ENCODE data around the gene ANXA2R.

The ANXA2R gene

GRCh38 chr5:43044181-43044914, 4.2 kb upstream of the ANXA2R start:
- ChIA-PET CTCF (interaction anchor here (1.5 to 3.8 kb wide), 3 partner anchors 17 to 24 kb away, joined by 4 to 55 read pairs (median 22); no protein-coding TSS in a partner anchor), POLR2A (interaction anchor here (1.1 kb wide), 1 partner anchor 94 kb away, joined by 3 read pairs; no protein-coding TSS in a partner anchor)
- Histone ChIP-seq H3K4me1 (ENCODE audit: control extremely low read depth in 1 of 4, control insufficient read depth in 4 of 4, insufficient read depth in 4 of 4, low read length in 3 of 4) (peaks cover 6 to 54% (median 22%) of the 10 kb centered on the region in 4 experiments), H3K9me3 (ENCODE audit: control extremely low read depth in 1 of 5, control insufficient read depth in 4 of 5, insufficient read depth in 2 of 5, low read depth in 1 of 5, low read length in 4 of 5) (no peaks in the 10 kb centered on the region), H3K4me3 (ENCODE audit: control insufficient read depth in 1 of 7, extremely low read depth in 1 of 7, insufficient read depth in 4 of 7, low read depth in 2 of 7, low read length in 6 of 7) (peak overlapping the region in 1 of 7 experiments; percentile 8), H3K27me3 (replicated peaks in 2 of 5; ENCODE audit: control insufficient read depth in 4 of 5, insufficient read depth in 5 of 5, low read length in 4 of 5) (no peaks in the 10 kb centered on the region), H3K27ac (ENCODE audit: insufficient read depth in 1 of 2, low read depth in 1 of 2, low read length in 2 of 2, poor library complexity in 1 of 2, severe bottlenecking in 2 of 2) (no peak overlapping the region), H3K36me3 (ENCODE audit: control insufficient read depth in 4 of 4, insufficient read depth in 4 of 4, low read length in 3 of 4) (peaks cover 0 to 7% (median 0%) of the 10 kb centered on the region in 4 experiments)
- WGBS (ENCODE audit: insufficient coverage): 96% methylated on average over 25 of the region's 26 CpGs
- DNase-seq: peak in 1 of 3 donors; percentile 29

- Histone ChIP-seq H3K9me3 (ENCODE audit: control extremely low read depth in 1 of 5, control insufficient read depth in 4 of 5, insufficient read depth in 2 of 5, low read depth in 1 of 5, low read length in 4 of 5) (no peaks in the 10 kb centered on the region), H3K4me3 (ENCODE audit: control insufficient read depth in 1 of 7, extremely low read depth in 1 of 7, insufficient read depth in 4 of 7, low read depth in 2 of 7, low read length in 6 of 7) (peak overlapping the region; percentile 47 to 95 (median 80)), H3K27ac (ENCODE audit: insufficient read depth in 1 of 2, low read depth in 1 of 2, low read length in 2 of 2, poor library complexity in 1 of 2, severe bottlenecking in 2 of 2) (peak overlapping the region; percentile 99 to 100), H3K4me1 (ENCODE audit: control extremely low read depth in 1 of 4, control insufficient read depth in 4 of 4, insufficient read depth in 4 of 4, low read length in 3 of 4) (peaks cover 6 to 57% (median 27%) of the 10 kb centered on the region in 4 experiments), H3K36me3 (ENCODE audit: control insufficient read depth in 4 of 4, insufficient read depth in 4 of 4, low read length in 3 of 4) (peaks cover 0 to 7% (median 0%) of the 10 kb centered on the region in 4 experiments), H3K27me3 (replicated peaks in 2 of 5; ENCODE audit: control insufficient read depth in 4 of 5, insufficient read depth in 5 of 5, low read length in 4 of 5) (no peaks in the 10 kb centered on the region)
- CTCF ChIA-PET: interaction anchor here (0.7 to 3.8 kb wide), 9 partner anchors 18 to 94 kb away, joined by 3 to 55 read pairs (median 19); partner anchors contain the start of gene ZNF131
- WGBS (ENCODE audit: insufficient coverage): 0% methylated on average over 2 of the region's 7 CpGs
- no peak for DNase-seq
- POLR2A ChIA-PET: interaction anchor here (1.0 to 3.5 kb wide), 5 partner anchors 22 to 131 kb away, joined by 3 to 45 read pairs (median 29); no protein-coding TSS in a partner anchor
Measured at GRCh38 chr5:43043400-43043756, 3.3 kb upstream of the ANXA2R start.

- H3K27ac ChIP-seq (ENCODE audit: insufficient read depth in 1 of 2, low read depth in 1 of 2, low read length in 2 of 2, poor library complexity in 1 of 2, severe bottlenecking in 2 of 2): peak overlapping the region; percentile 99 to 100
- 0% methylated on average over 57 of the region's 58 CpGs for WGBS (ENCODE audit: insufficient coverage)
- DNase-seq: peak; percentile 89 to 96 (median 95)
- POLR2A ChIA-PET: interaction anchor here (0.5 to 3.5 kb wide), 10 partner anchors 15 to 473 kb away, joined by 3 to 45 read pairs (median 6); partner anchors contain the start of gene ZNF131
- peaks cover 6 to 58% (median 31%) of the 10 kb centered on the region in 4 experiments for H3K4me1 ChIP-seq (ENCODE audit: control extremely low read depth in 1 of 4, control insufficient read depth in 4 of 4, insufficient read depth in 4 of 4, low read length in 3 of 4)
- H3K4me3 ChIP-seq (ENCODE audit: control insufficient read depth in 1 of 7, extremely low read depth in 1 of 7, insufficient read depth in 4 of 7, low read depth in 2 of 7, low read length in 6 of 7): peak overlapping the region; percentile 47 to 95 (median 80)
- H3K27me3 ChIP-seq (replicated peaks in 2 of 5; ENCODE audit: control insufficient read depth in 4 of 5, insufficient read depth in 5 of 5, low read length in 4 of 5): no peaks in the 10 kb centered on the region
- no peaks in the 10 kb centered on the region for H3K9me3 ChIP-seq (ENCODE audit: control extremely low read depth in 1 of 5, control insufficient read depth in 4 of 5, insufficient read depth in 2 of 5, low read depth in 1 of 5, low read length in 4 of 5)
- peaks cover 0 to 7% (median 0%) of the 10 kb centered on the region in 4 experiments for H3K36me3 ChIP-seq (ENCODE audit: control insufficient read depth in 4 of 4, insufficient read depth in 4 of 4, low read length in 3 of 4)
- CTCF ChIA-PET: interaction anchor here (0.7 to 3.8 kb wide), 13 partner anchors 18 to 132 kb away, joined by 3 to 55 read pairs (median 19); partner anchors contain the start of gene ZNF131
Measured at GRCh38 chr5:43042626-43043399, 2.7 kb upstream of the ANXA2R start.

GRCh38 chr5:43042176-43042625, 2.1 kb upstream of the ANXA2R start:
- ChIA-PET CTCF (interaction anchor here (0.7 to 3.8 kb wide), 14 partner anchors 14 to 131 kb away, joined by 3 to 55 read pairs (median 14); partner anchors contain the start of gene ZNF131), POLR2A (interaction anchor here (0.5 to 3.5 kb wide), 10 partner anchors 15 to 473 kb away, joined by 3 to 45 read pairs (median 6); partner anchors contain the start of gene ZNF131)
- Histone ChIP-seq H3K27me3 (replicated peaks in 2 of 5; ENCODE audit: control insufficient read depth in 4 of 5, insufficient read depth in 5 of 5, low read length in 4 of 5) (no peaks in the 10 kb centered on the region), H3K9me3 (ENCODE audit: control extremely low read depth in 1 of 5, control insufficient read depth in 4 of 5, insufficient read depth in 2 of 5, low read depth in 1 of 5, low read length in 4 of 5) (no peaks in the 10 kb centered on the region), H3K27ac (ENCODE audit: insufficient read depth in 1 of 2, low read depth in 1 of 2, low read length in 2 of 2, poor library complexity in 1 of 2, severe bottlenecking in 2 of 2) (peak overlapping the region; percentile 99 to 100), H3K4me1 (ENCODE audit: control extremely low read depth in 1 of 4, control insufficient read depth in 4 of 4, insufficient read depth in 4 of 4, low read length in 3 of 4) (peaks cover 9 to 62% (median 37%) of the 10 kb centered on the region in 4 experiments), H3K4me3 (ENCODE audit: control insufficient read depth in 1 of 7, extremely low read depth in 1 of 7, insufficient read depth in 4 of 7, low read depth in 2 of 7, low read length in 6 of 7) (peak overlapping the region; percentile 47 to 95 (median 80)), H3K36me3 (ENCODE audit: control insufficient read depth in 4 of 4, insufficient read depth in 4 of 4, low read length in 3 of 4) (peaks cover 0 to 7% (median 0%) of the 10 kb centered on the region in 4 experiments)
- under 1% methylated on average over 43 of the region's 44 CpGs for WGBS (ENCODE audit: insufficient coverage)
- peak; percentile 98 to 99 (median 99) for DNase-seq

GRCh38 chr5:43041669-43042175, 1.6 kb upstream of the ANXA2R start:
- CTCF ChIA-PET: interaction anchor here (0.6 to 3.8 kb wide), 23 partner anchors 8 to 507 kb away, joined by 3 to 55 read pairs (median 5); partner anchors contain the start of gene ZNF131
- Histone ChIP-seq H3K4me1 (ENCODE audit: control extremely low read depth in 1 of 4, control insufficient read depth in 4 of 4, insufficient read depth in 4 of 4, low read length in 3 of 4) (peaks cover 9 to 67% (median 41%) of the 10 kb centered on the region in 4 experiments), H3K27me3 (replicated peaks in 2 of 5; ENCODE audit: control insufficient read depth in 4 of 5, insufficient read depth in 5 of 5, low read length in 4 of 5) (no peaks in the 10 kb centered on the region), H3K27ac (ENCODE audit: insufficient read depth in 1 of 2, low read depth in 1 of 2, low read length in 2 of 2, poor library complexity in 1 of 2, severe bottlenecking in 2 of 2) (peak overlapping the region; percentile 99 to 100), H3K36me3 (ENCODE audit: control insufficient read depth in 4 of 4, insufficient read depth in 4 of 4, low read length in 3 of 4) (peaks cover 0 to 7% (median 0%) of the 10 kb centered on the region in 4 experiments), H3K4me3 (ENCODE audit: control insufficient read depth in 1 of 7, extremely low read depth in 1 of 7, insufficient read depth in 4 of 7, low read depth in 2 of 7, low read length in 6 of 7) (peak overlapping the region; percentile 47 to 95 (median 80)), H3K9me3 (ENCODE audit: control extremely low read depth in 1 of 5, control insufficient read depth in 4 of 5, insufficient read depth in 2 of 5, low read depth in 1 of 5, low read length in 4 of 5) (no peaks in the 10 kb centered on the region)
- peak; percentile 85 to 90 (median 88) for DNase-seq
- POLR2A ChIA-PET: interaction anchor here (0.6 to 3.5 kb wide), 8 partner anchors 14 to 91 kb away, joined by 3 to 45 read pairs (median 18); no protein-coding TSS in a partner anchor
- WGBS (ENCODE audit: insufficient coverage): 0% methylated on average over 29 of the region's 33 CpGs

GRCh38 chr5:43041110-43041668, 1.1 kb upstream of the ANXA2R start:
- H3K9me3 ChIP-seq (ENCODE audit: control extremely low read depth in 1 of 5, control insufficient read depth in 4 of 5, insufficient read depth in 2 of 5, low read depth in 1 of 5, low read length in 4 of 5): no peaks in the 10 kb centered on the region
- H3K4me1 ChIP-seq (ENCODE audit: control extremely low read depth in 1 of 4, control insufficient read depth in 4 of 4, insufficient read depth in 4 of 4, low read length in 3 of 4): peaks cover 9 to 72% (median 44%) of the 10 kb centered on the region in 4 experiments
- H3K27me3 ChIP-seq (replicated peaks in 2 of 5; ENCODE audit: control insufficient read depth in 4 of 5, insufficient read depth in 5 of 5, low read length in 4 of 5): no peaks in the 10 kb centered on the region
- CTCF ChIA-PET: interaction anchor here (0.6 to 3.8 kb wide), 24 partner anchors 8 to 508 kb away, joined by 3 to 55 read pairs (median 5); partner anchors contain the start of gene ZNF131
- H3K27ac ChIP-seq (ENCODE audit: insufficient read depth in 1 of 2, low read depth in 1 of 2, low read length in 2 of 2, poor library complexity in 1 of 2, severe bottlenecking in 2 of 2): peak overlapping the region; percentile 99 to 100
- H3K4me3 ChIP-seq (ENCODE audit: control insufficient read depth in 1 of 7, extremely low read depth in 1 of 7, insufficient read depth in 4 of 7, low read depth in 2 of 7, low read length in 6 of 7): peak overlapping the region; percentile 24 to 95 (median 80)
- peak in 1 of 3 donors; percentile 65 for DNase-seq
- POLR2A ChIA-PET: interaction anchor here (0.6 to 3.5 kb wide), 8 partner anchors 23 to 91 kb away, joined by 4 to 45 read pairs (median 18); no protein-coding TSS in a partner anchor
- H3K36me3 ChIP-seq (ENCODE audit: control insufficient read depth in 4 of 4, insufficient read depth in 4 of 4, low read length in 3 of 4): peaks cover 0 to 7% (median 0%) of the 10 kb centered on the region in 4 experiments
- 0% methylated on average over 13 of the region's 18 CpGs for WGBS (ENCODE audit: insufficient coverage)
